Rectal smooth muscle tissue (tissue), 1 donor: ENCODE data around the gene C1orf56.

ENCODE experiments used
- H3K27ac ChIP-seq: one replicate; pipeline ENCODE4 v1.7.0; 2013; ENCODE audit warnings: low read depth, low read length, inconsistent platforms
- H3K27me3 ChIP-seq: one replicate; pipeline ENCODE4 v1.7.0; 2013; ENCODE audit warnings: low read length; ENCODE audit not compliant: control insufficient read depth, insufficient read depth
- H3K36me3 ChIP-seq: one replicate; pipeline ENCODE4 v1.7.0; 2013; ENCODE audit warnings: low read length; ENCODE audit not compliant: control insufficient read depth, insufficient read depth
- H3K4me1 ChIP-seq: one replicate; pipeline ENCODE4 v1.7.0; 2013; ENCODE audit warnings: low read length; ENCODE audit not compliant: control insufficient read depth, insufficient read depth
- H3K4me3 ChIP-seq: one replicate; pipeline ENCODE4 v1.7.0; 2013; ENCODE audit warnings: low read length
- H3K9ac ChIP-seq: one replicate; pipeline ENCODE4 v1.7.0; 2013; ENCODE audit warnings: low read length

C1orf56 gene

DNA sequence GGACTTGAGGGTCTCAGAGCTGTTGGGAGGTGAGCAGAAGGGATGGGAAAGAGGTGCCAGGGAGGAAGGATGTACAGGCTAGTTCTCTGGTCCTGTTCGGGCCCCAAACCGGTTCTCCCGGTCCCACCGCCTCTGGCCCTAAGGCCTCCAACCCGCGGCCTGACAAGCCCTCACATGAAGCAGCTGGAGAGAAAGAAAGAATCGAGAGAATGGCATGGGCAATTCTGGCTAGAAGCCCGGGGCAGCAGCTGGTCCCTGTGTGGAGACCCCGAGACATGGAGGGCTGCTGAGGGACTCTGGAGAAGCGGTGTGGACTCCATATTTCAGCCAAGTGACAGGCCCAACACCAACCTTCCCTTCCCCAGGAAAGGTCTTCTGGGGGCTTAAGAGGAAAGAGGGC is 11.1 kb downstream of the C1orf56 start:
- H3K9ac ChIP-seq: peak overlapping the region; percentile 96
- H3K27me3 ChIP-seq: no peaks in the 10 kb centered on the region
- peaks cover 7% of the 10 kb centered on the region for H3K4me1 ChIP-seq
- H3K36me3 ChIP-seq: peaks cover 19% of the 10 kb centered on the region
- H3K4me3 ChIP-seq: peak overlapping the region; percentile 94
- H3K27ac ChIP-seq: peak overlapping the region; percentile 96

DNA sequence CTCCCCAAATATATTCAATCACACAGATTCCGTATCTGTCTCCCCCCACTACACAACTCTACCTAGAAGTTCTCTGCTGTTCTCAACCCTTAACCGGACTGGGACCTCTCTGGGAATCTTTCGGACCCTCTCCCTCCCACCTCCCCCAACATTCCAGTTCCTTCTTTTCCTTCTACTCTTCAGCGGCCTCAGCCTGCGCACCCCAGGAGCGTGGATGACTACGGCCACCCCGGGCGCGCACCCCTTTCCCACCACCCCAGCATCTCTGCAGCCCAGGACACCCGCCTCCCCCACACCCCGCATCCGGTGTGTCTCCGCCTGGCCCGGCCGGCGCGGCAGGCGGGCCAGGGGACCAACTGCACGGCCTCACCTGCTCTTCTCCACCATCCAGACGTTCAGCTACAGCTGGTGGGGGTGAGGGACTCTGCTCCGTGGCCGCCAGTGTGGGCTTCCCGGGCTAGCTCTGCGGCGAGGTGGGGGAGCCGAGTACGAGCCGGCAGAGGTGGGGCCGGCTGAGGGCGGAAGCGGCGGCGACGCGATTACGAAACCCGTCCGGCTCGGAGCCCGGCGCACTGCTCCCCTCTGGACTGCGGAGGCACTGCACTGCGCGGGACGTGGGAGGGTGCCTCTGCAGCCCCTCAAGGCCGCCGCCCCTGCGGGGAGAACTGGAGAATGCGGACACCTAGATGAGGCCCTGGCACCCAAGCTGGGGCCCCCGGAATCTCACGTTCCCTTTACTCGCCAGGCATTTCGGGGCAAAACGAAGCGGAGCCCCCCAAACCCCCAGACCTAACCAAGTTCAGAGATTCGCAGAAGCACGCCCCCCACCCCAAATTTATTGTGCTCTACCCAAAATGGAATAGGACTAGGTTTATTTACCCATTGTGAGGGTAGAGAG is 11.8 kb downstream of the C1orf56 start, which contains the start of gene CDC42SE1:
TSS of gene CDC42SE1 (minus strand) at position 514 of the 898 bp plus-strand sequence. CDS start 3,892 bp downstream, outside the sequence.
- peak within 1 kb of the TSS; percentile 96 for H3K27ac ChIP-seq
- peaks cover 7% of the 10 kb centered on the region for H3K4me1 ChIP-seq
- H3K36me3 ChIP-seq: peaks cover 13% of the 10 kb centered on the region
- H3K9ac ChIP-seq: peak within 1 kb of the TSS; percentile 96
- H3K4me3 ChIP-seq: peak within 1 kb of the TSS; percentile 94
- no peaks in the 10 kb centered on the region for H3K27me3 ChIP-seq

DNA sequence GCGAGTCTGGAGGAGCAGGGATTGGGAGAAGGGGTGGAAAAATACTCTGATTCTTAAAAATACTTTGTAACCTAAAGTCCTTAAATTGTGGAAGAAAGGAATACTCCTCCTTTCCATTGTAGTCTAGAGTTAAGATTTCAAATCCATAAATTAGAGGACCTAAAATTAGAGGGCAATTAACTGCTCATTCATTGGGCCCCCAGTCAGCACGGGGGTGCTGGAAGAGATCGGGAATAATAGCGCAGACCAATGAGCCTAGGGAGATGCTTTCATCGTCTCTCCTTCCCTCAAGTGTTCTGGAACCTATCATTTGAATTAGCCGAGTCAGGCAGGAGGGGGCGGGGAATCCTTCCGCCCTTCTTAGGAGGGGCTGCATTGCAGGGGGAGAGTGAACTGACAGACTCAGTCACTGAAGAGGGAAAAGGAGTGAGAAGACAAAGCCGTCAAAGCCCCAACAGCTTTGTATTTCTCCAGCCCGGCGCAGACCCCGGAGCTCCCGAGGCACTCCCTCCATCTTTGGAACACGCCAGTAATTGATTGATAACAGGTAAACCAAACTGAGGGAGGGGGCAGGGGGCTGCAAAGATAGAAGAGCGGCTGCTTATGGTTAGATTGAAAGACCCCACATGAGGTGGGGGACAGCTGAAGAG is 12.6 kb downstream of the C1orf56 start, which contains the start of gene MLLT11:
TSS of gene MLLT11 (plus strand) at position 391 of the 650 bp plus-strand sequence. CDS start 6,828 bp downstream, outside the sequence.
- Histone ChIP-seq H3K9ac (peak within 1 kb of the TSS; percentile 96), H3K27me3 (no peaks in the 10 kb centered on the region), H3K27ac (peak within 1 kb of the TSS; percentile 96), H3K36me3 (peaks cover 6% of the 10 kb centered on the region), H3K4me3 (peak within 1 kb of the TSS; percentile 94), H3K4me1 (peaks cover 7% of the 10 kb centered on the region)

GRCh38 chr1:151060657-151061421 is 13.3 kb downstream of the C1orf56 start:
- Histone ChIP-seq H3K36me3 (no peaks in the 10 kb centered on the region), H3K9ac (no peak overlapping the region), H3K4me1 (peaks cover 7% of the 10 kb centered on the region), H3K27me3 (no peaks in the 10 kb centered on the region), H3K27ac (peak overlapping the region; percentile 41), H3K4me3 (peak overlapping the region; percentile 94)

GRCh38 chr1:151061704-151062103 is 14.2 kb downstream of the C1orf56 start:
- H3K27ac ChIP-seq: no peak overlapping the region
- peaks cover 7% of the 10 kb centered on the region for H3K4me1 ChIP-seq
- no peaks in the 10 kb centered on the region for H3K27me3 ChIP-seq
- no peak overlapping the region for H3K9ac ChIP-seq
- H3K36me3 ChIP-seq: no peaks in the 10 kb centered on the region
- H3K4me3 ChIP-seq: no peak overlapping the region

GRCh38 chr1:151062741-151063371 is 15.3 kb downstream of the C1orf56 start:
- H3K36me3 ChIP-seq: no peaks in the 10 kb centered on the region
- H3K27ac ChIP-seq: no peak overlapping the region
- peaks cover 7% of the 10 kb centered on the region for H3K4me1 ChIP-seq
- no peaks in the 10 kb centered on the region for H3K27me3 ChIP-seq
- H3K4me3 ChIP-seq: no peak overlapping the region
- no peak overlapping the region for H3K9ac ChIP-seq

DNA sequence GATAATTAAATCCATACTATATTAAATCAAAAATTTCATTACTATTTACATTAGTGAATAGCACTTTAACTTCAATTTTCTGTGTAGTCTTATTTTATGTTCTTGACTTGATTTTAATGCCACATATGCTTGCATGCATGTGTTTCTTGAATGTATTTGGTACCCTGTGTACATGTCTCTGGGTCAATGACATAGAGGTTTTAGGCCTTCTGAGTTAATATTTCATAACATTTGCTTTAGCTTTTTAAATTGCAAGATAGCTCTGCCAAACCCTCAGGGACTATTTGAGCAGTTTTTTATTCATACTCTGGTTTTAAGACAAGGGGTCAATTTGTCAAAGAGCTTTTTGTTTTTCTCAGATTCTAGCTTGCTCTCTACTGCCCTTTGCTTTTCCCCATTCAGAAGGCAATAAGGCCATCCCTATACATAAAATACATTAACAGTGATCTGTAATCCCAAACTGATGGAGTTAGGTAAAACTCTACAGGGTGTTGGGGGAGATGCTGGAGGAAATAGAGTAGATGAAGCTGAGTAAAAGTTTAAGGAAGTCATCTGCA is 17.6 kb downstream of the C1orf56 start:
- H3K4me3 ChIP-seq: no peak overlapping the region
- H3K4me1 ChIP-seq: no peaks in the 10 kb centered on the region
- H3K9ac ChIP-seq: no peak overlapping the region
- no peaks in the 10 kb centered on the region for H3K36me3 ChIP-seq
- no peak overlapping the region for H3K27ac ChIP-seq
- no peaks in the 10 kb centered on the region for H3K27me3 ChIP-seq

GRCh38 chr1:151067185-151067584 is 19.6 kb downstream of the C1orf56 start:
- H3K27me3 ChIP-seq: no peaks in the 10 kb centered on the region
- no peak overlapping the region for H3K27ac ChIP-seq
- no peak overlapping the region for H3K9ac ChIP-seq
- H3K4me3 ChIP-seq: no peak overlapping the region
- no peaks in the 10 kb centered on the region for H3K36me3 ChIP-seq
- no peaks in the 10 kb centered on the region for H3K4me1 ChIP-seq

DNA sequence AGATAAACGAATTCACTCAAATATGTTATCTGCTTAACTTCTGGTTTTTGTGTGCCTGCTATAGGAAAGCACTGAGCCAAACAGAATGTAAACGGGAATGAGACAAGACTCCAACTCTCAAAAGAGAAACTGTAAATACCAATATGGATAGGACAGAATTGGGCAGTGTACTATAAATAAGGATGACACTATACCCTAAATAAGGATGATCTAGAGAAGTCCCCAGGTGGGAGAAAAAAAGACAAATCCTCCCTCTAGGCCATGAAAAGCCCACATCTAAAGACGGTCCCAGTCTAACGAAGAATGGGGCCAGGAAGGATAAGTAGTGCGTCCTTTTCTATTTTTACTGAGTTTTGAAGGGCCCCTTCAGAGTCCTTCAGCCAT is 21.5 kb downstream of the C1orf56 start:
- Histone ChIP-seq H3K27ac (peak overlapping the region; percentile 100), H3K9ac (no peak overlapping the region), H3K36me3 (no peaks in the 10 kb centered on the region), H3K4me3 (no peak overlapping the region), H3K4me1 (no peaks in the 10 kb centered on the region), H3K27me3 (no peaks in the 10 kb centered on the region)

DNA sequence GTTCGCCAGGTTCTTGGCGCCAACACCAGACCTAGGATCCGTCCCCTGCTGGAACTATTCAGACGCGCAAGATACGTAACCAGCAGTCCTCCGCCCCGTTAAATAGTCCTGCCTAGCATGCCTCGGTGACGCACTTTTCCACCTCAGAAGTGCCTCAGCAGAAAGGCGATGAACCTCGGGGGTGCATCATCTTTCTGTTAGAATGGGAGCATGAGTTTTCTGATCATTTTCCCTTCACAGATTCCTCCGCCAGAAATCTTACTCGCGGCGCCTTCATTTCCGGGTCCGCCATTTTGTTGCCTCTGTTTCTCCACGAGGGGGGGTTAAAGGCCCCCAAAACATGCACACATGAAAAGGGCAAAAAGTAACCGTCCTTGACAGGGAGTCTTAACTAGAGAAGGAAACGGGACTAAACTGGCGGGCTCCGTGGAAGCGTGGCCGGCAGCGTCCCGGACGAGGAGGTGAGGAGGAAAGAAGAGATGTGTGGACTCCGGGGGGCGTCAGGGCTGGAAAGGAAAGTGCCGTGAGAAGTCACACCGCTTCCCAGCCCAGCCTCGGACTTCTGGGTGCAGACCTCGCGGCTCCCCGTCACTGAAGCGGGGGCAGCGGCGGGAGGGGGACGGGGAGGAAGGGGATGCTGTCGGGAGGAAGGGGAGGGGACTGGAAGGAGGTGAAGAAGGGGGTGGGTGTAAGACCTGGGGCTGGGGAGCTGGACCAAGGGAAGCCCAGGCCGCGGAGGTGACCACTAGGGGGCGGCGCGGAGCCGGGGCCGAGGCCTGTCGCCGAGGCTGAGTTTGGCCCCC is 23.1 kb downstream of the C1orf56 start, which contains the start of gene GABPB2:
TSS of gene GABPB2 (plus strand) at position 288 of the 803 bp plus-strand sequence. CDS start 17,429 bp downstream, outside the sequence.
- Histone ChIP-seq H3K4me3 (peak within 1 kb of the TSS; percentile 97), H3K27ac (peak within 1 kb of the TSS; percentile 100), H3K36me3 (no peaks in the 10 kb centered on the region), H3K4me1 (no peaks in the 10 kb centered on the region), H3K9ac (peak within 1 kb of the TSS; percentile 100), H3K27me3 (no peaks in the 10 kb centered on the region)

GRCh38 chr1:151072224-151072623 is 24.7 kb downstream of the C1orf56 start:
- H3K4me3 ChIP-seq: no peak overlapping the region
- no peaks in the 10 kb centered on the region for H3K4me1 ChIP-seq
- H3K27ac ChIP-seq: no peak overlapping the region
- H3K36me3 ChIP-seq: no peaks in the 10 kb centered on the region
- no peak overlapping the region for H3K9ac ChIP-seq
- H3K27me3 ChIP-seq: no peaks in the 10 kb centered on the region
